Hematopoietic multipotent progenitor cell treated with erythropoietin and hydrocortisone succinate and interleukin-3 and kit ligand, for 6 days (in vitro differentiated cells): ENCODE results near the gene SLU7.
"Not testable (repeated sequence)": the region's sequence is repeated elsewhere in the genome, so short reads cannot be mapped to it uniquely, and the experiment has no call there.

ENCODE experiments used
- DNase-seq: peaks from one replicate; pipeline ENCODE4 v3.0.0-alpha.2; 2015

Gene SLU7

GRCh38 chr5:160450164-160450932 is 31.5 kb upstream of the SLU7 start:
- DNase-seq: no peak

- DNase-seq: no peak
Observed at GRCh38 chr5:160449458-160449857, 30.6 kb upstream of the SLU7 start.

GRCh38 chr5:160448886-160449285 is 30.0 kb upstream of the SLU7 start:
- DNase-seq: no peak

- DNase-seq: no peak
Observed at GRCh38 chr5:160445751-160446150, 26.9 kb upstream of the SLU7 start.

GRCh38 chr5:160445132-160445531 is 26.3 kb upstream of the SLU7 start:
- DNase-seq: no peak

- no peak for DNase-seq
Observed at GRCh38 chr5:160444407-160444806, 25.5 kb upstream of the SLU7 start.

- no peak for DNase-seq
Observed at GRCh38 chr5:160442824-160443431, 24.0 kb upstream of the SLU7 start.

- DNase-seq: no peak
Observed at GRCh38 chr5:160441311-160441781, 22.5 kb upstream of the SLU7 start.

- peak; percentile 88 for DNase-seq
Observed at GRCh38 chr5:160439205-160439600, 20.3 kb upstream of the SLU7 start.

GRCh38 chr5:160438316-160439204 is 19.7 kb upstream of the SLU7 start:
- peak; percentile 91 for DNase-seq

- no peak for DNase-seq
Observed at GRCh38 chr5:160437271-160437670, 18.4 kb upstream of the SLU7 start.

- not testable (repeated sequence) for DNase-seq
Observed at GRCh38 chr5:160436661-160437060, 17.8 kb upstream of the SLU7 start.

- peak; percentile 36 for DNase-seq
Observed at GRCh38 chr5:160436017-160436416, 17.1 kb upstream of the SLU7 start.

- no peak for DNase-seq
Observed at GRCh38 chr5:160435532-160435931, 16.7 kb upstream of the SLU7 start.

GRCh38 chr5:160434022-160434531 is 15.2 kb upstream of the SLU7 start:
- no peak for DNase-seq

GRCh38 chr5:160432787-160433186 is 13.9 kb upstream of the SLU7 start:
- no peak for DNase-seq

- DNase-seq: no peak
Observed at GRCh38 chr5:160432196-160432595, 13.3 kb upstream of the SLU7 start.

GRCh38 chr5:160427607-160428006 is 8.7 kb upstream of the SLU7 start:
- DNase-seq: no peak

- no peak for DNase-seq
Observed at GRCh38 chr5:160423099-160423498, 4.2 kb upstream of the SLU7 start.

GRCh38 chr5:160421625-160422258 is 2.9 kb upstream of the SLU7 start, which contains the start of gene PTTG1:
PTTG1 (plus strand) TSS chr5:160421855; CDS start chr5:160422313, 458 bp downstream.
- peak; percentile 99 for DNase-seq

GRCh38 chr5:160420331-160420610 is 1.4 kb upstream of the SLU7 start:
- no peak for DNase-seq

- DNase-seq: no peak
Observed at GRCh38 chr5:160419458-160420330, 813 bp upstream of the SLU7 start.
